Fibroblast of mammary gland (primary cell): Measurements from ENCODE around the gene TXLNA.

Source experiments
- DNase-seq: peaks from one replicate; pipeline ENCODE4 v3.0.0-alpha.2; 2010; ENCODE audit warnings: low read depth
- H3K4me3 ChIP-seq: 2 replicates; pipeline ENCODE4 v1.5.1; 2011; ENCODE audit warnings: low read depth, mild to moderate bottlenecking, low read length, moderate library complexity; ENCODE audit not compliant: control insufficient read depth
- TF ChIP-seq, protein P1 (sequence below): conservative IDR thresholded peaks from 2 replicates; pipeline ENCODE4 v1.5.1; 2011; ENCODE audit warnings: low read depth, low read length, inconsistent platforms; ENCODE audit not compliant: control insufficient read depth, insufficient read depth

The TXLNA gene

DNA sequence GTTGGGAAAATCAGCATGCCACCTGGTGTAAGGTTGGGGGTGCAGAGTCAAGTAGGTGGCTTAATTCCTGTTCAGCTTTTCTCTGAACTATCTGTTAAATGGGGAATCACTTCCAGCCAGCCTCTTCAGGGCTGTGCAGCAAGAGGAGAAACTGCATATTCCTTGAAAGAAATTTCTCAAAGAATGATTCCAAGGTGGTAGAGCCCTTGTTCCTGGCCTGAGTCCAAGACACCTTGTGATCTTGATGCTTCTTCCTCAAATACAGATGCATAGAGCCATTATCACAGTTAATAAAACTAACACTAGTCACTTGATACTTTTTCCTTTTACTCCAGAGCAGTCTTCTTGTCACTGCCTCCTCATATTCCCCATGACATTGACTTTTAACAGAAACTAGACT, 5.2 kb downstream of the TXLNA start:
- no peak overlapping the region for H3K4me3 ChIP-seq
- TF ChIP-seq, protein P1, sequence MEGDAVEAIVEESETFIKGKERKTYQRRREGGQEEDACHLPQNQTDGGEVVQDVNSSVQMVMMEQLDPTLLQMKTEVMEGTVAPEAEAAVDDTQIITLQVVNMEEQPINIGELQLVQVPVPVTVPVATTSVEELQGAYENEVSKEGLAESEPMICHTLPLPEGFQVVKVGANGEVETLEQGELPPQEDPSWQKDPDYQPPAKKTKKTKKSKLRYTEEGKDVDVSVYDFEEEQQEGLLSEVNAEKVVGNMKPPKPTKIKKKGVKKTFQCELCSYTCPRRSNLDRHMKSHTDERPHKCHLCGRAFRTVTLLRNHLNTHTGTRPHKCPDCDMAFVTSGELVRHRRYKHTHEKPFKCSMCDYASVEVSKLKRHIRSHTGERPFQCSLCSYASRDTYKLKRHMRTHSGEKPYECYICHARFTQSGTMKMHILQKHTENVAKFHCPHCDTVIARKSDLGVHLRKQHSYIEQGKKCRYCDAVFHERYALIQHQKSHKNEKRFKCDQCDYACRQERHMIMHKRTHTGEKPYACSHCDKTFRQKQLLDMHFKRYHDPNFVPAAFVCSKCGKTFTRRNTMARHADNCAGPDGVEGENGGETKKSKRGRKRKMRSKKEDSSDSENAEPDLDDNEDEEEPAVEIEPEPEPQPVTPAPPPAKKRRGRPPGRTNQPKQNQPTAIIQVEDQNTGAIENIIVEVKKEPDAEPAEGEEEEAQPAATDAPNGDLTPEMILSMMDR, result no peak
- DNase-seq, result no peak

DNA sequence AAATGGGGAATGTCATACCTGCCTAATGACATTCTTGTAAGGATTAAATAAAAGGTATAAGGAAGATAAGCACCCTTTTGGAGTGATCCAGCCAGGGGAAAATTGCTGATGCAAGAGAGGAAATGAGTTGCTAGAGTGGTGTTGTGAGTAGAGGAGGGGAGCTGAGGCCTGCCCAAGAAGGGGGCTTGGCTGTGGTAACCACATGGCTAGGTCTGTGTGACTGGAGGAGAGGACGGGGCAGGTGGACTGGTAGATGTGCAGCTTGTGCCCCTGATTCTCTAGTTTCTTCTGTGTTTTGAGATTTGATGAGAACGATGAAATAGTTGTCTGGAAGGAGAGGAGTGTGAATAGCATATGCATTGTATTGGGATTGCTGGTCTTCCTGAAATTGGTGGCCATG, 6.6 kb downstream of the TXLNA start:
- H3K4me3 ChIP-seq, result no peak overlapping the region
- TF ChIP-seq, protein P1, result no peak
- no peak for DNase-seq

- H3K4me3 ChIP-seq, result no peak overlapping the region
- no peak for DNase-seq
- TF ChIP-seq, protein P1, result no peak
These were observed 7.0 kb downstream of the TXLNA start for GRCh38 chr1:32186491-32186890.

- TF ChIP-seq, protein P1, result no peak
- no peak for DNase-seq
These were observed 8.4 kb downstream of the TXLNA start for GRCh38 chr1:32187850-32188249.

DNA sequence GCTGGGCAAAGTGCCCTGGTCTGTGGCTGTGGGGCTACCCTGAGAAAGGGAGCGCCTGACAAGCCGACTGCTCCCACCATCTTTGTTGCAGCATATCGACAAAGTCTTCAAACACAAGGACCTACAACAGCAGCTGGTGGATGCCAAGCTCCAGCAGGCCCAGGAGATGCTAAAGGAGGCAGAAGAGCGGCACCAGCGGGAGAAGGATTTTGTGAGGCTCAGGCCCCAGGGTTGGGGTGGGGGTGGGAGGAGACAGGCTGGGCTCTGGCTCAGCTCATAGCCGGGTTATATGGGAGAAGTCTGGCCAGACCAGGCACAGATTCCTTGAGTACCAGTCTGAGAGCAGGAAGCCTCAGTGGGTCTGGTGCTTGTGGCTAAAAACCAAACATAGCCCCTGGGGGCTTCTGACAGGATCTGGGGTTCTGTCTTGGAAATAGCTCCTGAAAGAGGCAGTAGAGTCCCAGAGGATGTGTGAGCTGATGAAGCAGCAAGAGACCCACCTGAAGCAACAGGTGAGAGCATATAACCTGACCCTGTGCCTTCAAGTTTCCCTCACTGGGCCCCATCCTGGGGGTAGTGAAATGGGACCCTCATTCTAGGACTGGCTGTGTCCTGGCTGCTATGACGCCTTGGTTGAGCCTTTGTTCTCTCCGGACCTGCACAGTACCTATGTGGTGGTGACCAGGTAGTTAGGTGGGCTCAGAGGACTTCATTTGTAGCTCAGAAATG, 12.9 kb downstream of the TXLNA start:
- no peak overlapping the region for H3K4me3 ChIP-seq
- DNase-seq, result no peak
- TF ChIP-seq, protein P1, result no peak

More at GRCh38 chr1:32187850-32188249, 8.4 kb downstream of the TXLNA start:
- no peak overlapping the region for H3K4me3 ChIP-seq

- TF ChIP-seq, protein P1, result no peak
- no peak overlapping the region for H3K4me3 ChIP-seq
- DNase-seq, result no peak
These were observed 15.5 kb downstream of the TXLNA start for GRCh38 chr1:32194984-32195383.
